ENCODE data around the gene RPH3AL.

The RPH3AL gene

DNA sequence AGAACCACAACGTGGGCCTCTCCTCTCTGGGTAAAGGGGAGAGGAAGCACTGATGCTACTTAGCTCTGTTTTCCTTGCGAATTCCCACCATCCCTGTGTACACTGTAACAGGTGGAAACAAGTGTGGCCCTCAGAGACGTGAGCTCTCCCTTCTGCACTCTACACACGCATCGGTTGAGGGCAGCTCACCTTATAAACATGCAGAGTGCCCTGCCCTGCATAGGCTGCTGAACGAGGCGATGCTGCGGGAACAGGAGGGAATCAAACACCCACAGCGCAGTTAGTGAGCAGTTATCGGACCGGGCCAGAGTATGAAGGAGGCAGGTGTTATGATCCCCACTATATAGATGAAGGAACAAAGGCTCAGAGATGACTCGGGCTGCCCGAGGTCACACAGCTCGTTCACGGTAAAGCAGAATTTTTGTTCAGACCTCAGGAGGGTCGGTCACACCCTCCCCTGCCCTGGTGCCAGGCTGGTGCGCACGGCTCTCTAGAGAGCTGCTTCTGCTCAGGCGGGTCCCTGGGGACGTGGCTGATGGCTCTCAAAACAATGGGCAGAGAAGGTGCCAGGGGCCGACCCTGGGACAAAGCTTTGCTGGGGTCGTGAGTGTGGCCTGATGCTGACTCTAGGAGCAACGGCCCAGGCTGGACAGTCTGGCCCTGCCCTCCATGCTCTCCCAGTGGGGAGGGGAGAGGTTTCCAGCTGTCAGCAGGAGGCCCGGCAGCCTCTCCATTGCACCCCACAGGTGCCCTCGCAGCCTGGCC, 68.5 kb downstream of the RPH3AL start:
- TF ChIP-seq, protein P1, sequence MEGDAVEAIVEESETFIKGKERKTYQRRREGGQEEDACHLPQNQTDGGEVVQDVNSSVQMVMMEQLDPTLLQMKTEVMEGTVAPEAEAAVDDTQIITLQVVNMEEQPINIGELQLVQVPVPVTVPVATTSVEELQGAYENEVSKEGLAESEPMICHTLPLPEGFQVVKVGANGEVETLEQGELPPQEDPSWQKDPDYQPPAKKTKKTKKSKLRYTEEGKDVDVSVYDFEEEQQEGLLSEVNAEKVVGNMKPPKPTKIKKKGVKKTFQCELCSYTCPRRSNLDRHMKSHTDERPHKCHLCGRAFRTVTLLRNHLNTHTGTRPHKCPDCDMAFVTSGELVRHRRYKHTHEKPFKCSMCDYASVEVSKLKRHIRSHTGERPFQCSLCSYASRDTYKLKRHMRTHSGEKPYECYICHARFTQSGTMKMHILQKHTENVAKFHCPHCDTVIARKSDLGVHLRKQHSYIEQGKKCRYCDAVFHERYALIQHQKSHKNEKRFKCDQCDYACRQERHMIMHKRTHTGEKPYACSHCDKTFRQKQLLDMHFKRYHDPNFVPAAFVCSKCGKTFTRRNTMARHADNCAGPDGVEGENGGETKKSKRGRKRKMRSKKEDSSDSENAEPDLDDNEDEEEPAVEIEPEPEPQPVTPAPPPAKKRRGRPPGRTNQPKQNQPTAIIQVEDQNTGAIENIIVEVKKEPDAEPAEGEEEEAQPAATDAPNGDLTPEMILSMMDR (IDR thresholded peaks at IDR 0.05; ENCODE audit: borderline replicate concordance, insufficient read depth, low read depth, low read length) = no peak
- no peak overlapping the region for H3K4me3 ChIP-seq (ENCODE audit: low read depth, low read length)

DNA sequence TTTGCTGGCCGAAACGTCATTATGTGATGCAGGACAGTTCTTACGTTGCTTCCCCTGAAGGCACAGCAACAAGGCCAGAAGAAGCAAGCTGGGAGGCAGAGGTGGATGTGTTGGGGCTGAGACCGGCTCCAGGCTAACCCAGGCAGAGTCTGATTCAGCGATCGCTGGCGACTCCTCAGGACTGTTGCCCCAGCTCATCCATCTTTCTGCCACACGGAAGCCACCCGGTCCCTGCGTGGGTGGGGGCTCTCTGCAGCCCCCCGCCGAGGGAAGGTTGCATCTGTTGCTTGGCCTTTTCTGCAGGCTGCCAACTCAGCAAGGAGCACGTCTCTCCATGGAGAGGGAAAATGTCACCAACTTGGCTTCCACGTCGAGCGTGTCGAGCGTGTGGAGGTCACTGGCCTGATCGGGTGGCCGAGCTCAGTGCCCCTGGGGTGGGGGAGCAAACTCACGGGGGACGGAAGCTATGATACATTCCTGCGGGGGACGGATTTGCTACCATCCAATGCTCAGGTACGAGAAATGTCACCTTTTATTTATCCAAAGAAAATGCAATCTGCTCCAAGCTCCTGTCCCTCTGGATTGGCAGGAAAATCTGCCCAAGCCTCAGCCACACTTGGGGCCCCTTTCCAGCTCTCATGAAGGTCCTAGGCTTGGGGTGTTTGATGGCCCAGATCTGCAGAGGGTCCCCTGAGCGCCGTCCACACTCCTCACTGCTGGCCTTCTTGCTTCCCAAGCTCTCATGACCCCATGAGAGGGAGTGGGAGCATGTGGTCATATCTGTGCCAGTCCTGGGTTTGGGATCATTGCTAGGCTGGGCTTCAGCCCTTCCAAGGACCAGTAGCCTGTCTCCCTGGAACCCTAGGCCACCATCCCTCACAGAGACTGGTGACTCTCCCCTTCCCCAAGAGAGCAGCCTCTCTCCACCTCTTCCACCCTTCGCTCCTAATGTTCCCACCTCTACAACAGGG, 69.4 kb downstream of the RPH3AL start:
- H3K4me3 ChIP-seq (ENCODE audit: low read depth, low read length) = no peak overlapping the region
- TF ChIP-seq, protein P1 (IDR thresholded peaks at IDR 0.05; ENCODE audit: borderline replicate concordance, insufficient read depth, low read depth, low read length) = no peak

GRCh38 chr17:282000-282911, 70.4 kb downstream of the RPH3AL start:
- H3K4me3 ChIP-seq (ENCODE audit: low read depth, low read length) = no peak overlapping the region
- TF ChIP-seq, protein P1 (IDR thresholded peaks at IDR 0.05; ENCODE audit: borderline replicate concordance, insufficient read depth, low read depth, low read length) = no peak

GRCh38 chr17:281365-281999, 71.1 kb downstream of the RPH3AL start:
- TF ChIP-seq, protein P1 (IDR thresholded peaks at IDR 0.05; ENCODE audit: borderline replicate concordance, insufficient read depth, low read depth, low read length) = no peak

GRCh38 chr17:280901-281300, 71.7 kb downstream of the RPH3AL start:
- H3K4me3 ChIP-seq (ENCODE audit: low read depth, low read length) = no peak overlapping the region
- TF ChIP-seq, protein P1 (IDR thresholded peaks at IDR 0.05; ENCODE audit: borderline replicate concordance, insufficient read depth, low read depth, low read length) = no peak

More at GRCh38 chr17:281365-281999, 71.1 kb downstream of the RPH3AL start:
- H3K4me3 ChIP-seq (ENCODE audit: low read depth, low read length) = no peak overlapping the region

DNA sequence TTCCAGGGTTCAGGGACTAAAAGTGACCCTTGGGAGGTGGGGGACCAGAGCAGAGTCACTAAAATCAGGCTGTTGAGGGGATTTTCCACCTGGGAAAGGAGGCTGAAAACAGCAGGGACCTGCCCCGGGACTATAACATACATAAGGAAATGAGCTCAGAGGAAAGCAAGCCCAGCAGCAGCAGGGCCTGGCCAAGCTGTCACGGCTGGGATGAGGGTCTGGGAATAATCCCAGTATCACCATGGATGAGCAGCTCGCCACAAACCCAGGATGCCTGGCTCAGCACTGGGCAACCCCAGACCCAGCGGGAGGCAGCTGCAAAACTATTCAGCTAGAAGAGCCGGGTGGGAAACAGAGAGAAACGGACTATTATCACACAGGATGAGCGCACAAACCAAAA, 72.4 kb downstream of the RPH3AL start:
- H3K4me3 ChIP-seq (ENCODE audit: low read depth, low read length) = no peak overlapping the region
- TF ChIP-seq, protein P1 (IDR thresholded peaks at IDR 0.05; ENCODE audit: borderline replicate concordance, insufficient read depth, low read depth, low read length) = no peak
